GM21528 (cell line): ENCODE results near the gene FAM210B.
"Not testable (repeated sequence)": the region's sequence is repeated elsewhere in the genome, so short reads cannot be mapped to it uniquely, and the experiment has no call there.

Experiments
- ATAC-seq: cut with Tn5 transposase; IDR thresholded peaks from one replicate; pipeline ENCODE4 v1.9.1; 2021; ENCODE audit warnings: mild to moderate bottlenecking, moderate library complexity; ENCODE audit not compliant: unreplicated experiment, low FRiP score

The FAM210B gene

DNA sequence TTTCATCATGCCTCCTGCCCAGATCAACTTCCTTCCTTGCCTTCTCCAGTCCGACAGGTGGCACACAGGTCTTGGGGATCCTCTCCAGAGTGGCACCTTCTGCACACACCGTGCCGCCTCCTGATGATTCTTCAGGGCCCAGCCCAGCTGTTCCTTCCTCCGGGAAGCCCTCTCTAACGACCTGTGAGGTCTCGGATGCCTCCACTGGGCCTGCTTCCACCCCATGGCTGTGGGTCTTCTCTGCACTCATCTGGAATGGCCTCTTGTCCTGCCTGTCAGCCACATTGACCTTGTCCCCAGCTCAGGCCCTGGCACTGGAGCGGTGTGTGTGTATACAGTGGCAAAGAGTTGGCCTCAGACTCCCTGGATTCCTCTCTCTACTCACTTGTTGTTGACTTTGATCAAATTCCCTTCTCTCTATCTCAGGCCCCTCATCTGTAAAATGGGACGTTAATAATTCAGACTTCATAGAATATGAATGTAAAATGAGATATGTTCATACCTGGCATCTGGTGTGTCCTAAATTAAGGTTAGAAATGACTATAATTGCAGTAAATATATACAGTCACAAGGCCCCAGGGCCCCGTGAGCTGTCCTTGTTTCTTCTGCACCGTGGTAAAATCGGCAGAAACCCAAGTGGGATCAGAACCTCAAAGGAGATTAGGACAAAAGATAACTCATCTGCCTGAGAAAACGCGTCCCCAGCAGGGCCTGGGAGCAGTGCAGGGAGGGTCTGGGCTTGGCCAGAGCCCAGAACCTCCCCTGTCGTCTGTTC is 1.5 kb downstream of the FAM210B start:
- no peak for ATAC-seq

GRCh38 chr20:56360908-56361205 is 2.1 kb downstream of the FAM210B start:
- ATAC-seq: no peak

GRCh38 chr20:56361900-56362299 is 3.1 kb downstream of the FAM210B start:
- no peak for ATAC-seq

DNA sequence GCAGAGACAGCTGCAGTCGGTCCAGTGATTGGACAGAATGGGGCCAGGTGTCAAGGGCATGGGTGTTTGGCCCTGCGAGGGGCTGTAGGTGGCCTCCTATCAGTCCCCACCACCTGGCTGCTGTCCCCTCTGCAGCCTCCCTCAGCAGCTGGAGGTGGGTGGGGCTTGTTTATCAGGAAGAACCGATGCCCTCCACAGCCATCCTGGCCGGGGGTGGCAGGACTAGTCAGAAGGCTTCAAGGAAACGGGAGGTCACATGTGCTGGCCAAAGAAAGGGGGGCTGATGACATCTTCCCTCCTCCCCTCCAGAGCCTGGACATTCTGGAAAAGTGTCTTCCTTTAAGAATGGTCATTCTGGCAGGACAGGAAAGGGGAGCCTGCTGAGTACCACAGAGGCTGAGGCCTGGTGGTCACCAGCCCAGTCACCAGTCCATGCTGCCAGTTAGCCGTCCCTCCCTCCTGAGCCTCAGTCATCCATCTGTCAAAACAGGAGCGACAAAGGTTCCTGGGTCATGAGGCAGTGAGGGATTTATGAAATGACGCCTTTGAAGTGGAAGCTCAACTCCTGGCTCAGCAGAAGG is 4.1 kb downstream of the FAM210B start:
- no peak for ATAC-seq

GRCh38 chr20:56363491-56363890 is 4.7 kb downstream of the FAM210B start:
- ATAC-seq: no peak

DNA sequence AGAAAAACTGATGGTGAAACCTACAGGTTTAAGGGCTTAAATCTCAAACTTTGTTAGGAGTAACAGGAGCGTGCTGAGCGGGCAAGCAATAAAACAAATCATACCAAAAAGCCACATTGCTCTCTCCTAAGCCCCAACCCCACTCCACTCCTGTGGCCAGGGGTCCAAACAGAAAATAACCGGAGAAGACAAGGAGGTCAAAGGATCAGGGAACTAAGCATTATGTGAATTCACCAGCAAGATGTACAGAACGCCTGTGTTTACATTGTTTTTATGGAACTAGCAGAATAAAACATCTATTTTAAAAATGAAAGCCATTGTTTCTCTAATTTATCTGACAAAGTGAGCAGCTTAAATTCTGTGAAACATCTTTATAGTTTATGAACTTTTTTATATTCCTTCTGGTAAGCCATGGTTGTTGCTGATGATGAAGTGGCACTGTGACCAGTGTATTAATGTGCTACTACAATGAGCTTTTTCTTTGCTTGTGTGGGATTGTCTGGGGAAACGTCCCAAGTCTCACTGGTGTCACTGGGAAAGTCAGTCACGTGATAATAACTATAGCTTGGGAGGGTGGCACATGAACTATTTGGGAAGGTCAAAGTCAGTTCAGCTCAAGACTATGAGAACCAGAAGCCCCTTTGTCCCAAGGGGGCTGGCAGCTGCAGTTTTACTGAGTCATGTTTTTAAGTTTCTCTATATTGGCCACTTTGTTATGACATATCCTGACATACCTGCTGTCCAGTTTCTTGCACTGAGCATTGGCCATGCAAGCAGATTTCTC is 9.8 kb downstream of the FAM210B start:
- no peak for ATAC-seq

DNA sequence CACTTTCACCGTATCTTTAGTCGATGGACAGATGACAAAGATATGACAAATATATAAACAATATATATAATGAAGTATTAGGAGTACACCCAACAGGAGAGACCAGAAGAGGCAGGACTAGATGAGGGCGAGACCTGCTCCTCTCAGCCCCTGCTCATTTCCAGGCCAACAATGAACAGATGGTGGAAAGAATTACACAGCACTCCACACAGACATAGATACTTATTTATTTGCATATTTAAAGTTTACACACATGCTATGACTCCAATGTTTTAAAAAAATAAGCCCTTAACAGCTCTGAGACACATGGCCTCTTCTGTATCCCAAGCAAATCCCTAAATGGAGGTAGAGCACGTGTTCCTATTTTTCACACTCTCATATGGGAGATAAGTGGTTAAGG is 10.4 kb downstream of the FAM210B start:
- ATAC-seq: no peak

DNA sequence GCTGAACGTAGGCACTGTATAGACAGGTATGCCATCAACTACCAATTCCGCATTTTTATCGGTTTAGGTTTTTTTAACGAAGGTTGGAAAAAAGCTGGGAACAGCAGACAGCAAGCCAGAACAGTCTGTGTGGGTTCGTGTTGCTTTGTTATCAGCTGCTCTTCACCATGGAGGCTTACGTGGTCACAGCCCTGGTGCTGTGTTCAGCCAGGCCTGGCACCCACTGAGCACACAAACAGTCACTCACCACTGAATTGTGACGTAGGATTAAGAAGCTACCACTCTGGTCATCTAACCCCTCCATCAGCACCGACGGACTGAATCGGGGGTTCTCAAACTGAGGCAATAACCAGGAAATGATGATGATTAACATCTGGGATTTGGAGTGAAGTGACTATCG is 13.2 kb downstream of the FAM210B start:
- ATAC-seq: no peak

- no peak for ATAC-seq
Observed at GRCh38 chr20:56372850-56373249, 14.1 kb downstream of the FAM210B start.

DNA sequence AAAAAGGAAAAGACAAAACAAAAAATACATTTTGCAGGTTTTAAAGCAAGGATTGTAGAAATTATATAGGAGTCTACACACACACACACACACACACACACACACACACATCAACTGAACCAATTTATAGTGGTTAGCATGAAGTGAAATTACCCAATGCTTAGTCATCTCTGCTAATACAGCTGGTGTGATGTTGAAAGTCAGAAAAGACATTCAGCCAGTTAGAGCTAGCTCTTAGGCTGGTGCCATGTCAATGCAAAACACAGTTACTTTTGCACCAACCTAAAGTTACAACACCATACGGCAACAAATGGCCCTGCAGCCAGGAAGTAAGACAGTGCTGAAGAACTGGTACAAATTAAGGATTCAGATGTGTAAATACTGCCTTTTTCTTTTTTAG is 15.2 kb downstream of the FAM210B start:
- ATAC-seq: no peak

- ATAC-seq: no peak
Observed at GRCh38 chr20:56376331-56376730, 17.6 kb downstream of the FAM210B start.

DNA sequence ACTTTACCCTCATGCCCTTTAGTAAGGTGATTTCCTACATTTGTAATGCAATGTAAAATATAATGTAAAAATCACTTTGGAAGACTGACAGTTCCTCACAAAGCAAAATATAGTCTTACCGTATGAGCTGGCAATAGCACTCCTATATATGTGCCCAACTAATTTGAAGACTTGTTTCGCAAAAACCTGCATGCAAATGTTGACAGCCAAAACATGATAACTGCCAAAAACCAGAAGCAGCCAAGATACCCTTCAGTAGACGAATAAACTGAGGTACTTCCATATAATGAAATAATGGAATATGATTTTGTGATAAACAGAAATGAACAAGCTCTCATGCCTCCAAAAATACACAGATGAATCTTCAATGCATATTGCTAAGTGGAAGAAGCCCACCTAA is 19.6 kb downstream of the FAM210B start:
- ATAC-seq: no peak

DNA sequence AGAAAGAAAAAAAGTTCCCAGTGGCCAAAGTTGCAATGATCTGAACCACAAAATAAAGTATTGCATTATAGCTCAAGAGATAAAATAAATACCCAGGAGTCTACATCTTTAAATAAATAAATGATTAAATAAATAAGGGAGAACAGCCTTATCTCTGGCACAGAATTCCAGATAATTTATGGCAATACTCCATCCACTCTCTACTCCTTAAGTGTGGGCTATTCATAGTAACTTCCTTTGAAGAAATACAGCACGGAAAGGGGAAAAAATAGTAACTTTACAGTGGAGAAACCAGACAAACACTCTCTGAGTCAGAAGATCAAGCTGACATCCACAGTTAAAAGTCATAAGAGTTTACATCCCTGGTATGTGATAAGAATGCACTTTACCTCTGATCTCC is 21.6 kb downstream of the FAM210B start:
- no peak for ATAC-seq

DNA sequence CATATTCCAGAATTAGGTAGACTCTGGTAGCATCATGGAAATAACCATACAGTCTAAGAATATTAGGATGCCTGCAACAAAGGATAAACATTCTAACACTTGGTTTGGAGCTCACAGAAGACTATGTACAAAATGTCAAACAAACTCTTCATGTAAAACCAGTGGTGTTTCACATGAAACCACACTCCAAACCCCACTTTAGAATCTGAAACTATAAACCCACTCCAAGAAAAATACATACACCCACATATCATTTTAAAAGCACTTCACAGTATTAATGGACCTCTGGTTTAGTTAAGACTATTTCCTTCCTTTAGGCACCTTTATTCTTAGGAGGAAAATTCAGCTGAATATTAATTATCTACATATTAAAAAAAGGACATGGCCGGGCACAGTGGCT is 22.7 kb downstream of the FAM210B start:
- ATAC-seq: no peak

DNA sequence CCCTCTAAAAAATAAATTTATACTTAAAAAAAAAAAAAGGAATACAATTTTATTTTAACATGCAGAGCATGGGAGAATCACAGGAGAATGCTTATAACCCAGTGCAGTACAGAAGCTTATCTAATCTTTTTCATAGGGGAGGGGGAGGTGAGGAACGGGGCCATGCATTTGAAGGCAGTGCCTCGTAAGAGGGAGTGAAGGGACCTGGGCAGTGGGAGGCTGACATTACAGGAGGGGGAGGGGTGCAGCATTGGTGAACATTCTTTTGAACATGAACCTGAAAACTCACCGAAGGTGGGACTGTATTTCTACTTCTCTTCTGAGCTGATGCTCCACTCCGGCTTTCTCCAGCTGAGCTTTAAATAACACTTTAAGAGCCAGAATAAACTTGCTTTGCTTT is 23.9 kb downstream of the FAM210B start:
- ATAC-seq: no peak

GRCh38 chr20:56383334-56383733 is 24.6 kb downstream of the FAM210B start:
- no peak for ATAC-seq

- ATAC-seq: no peak
Observed at GRCh38 chr20:56385130-56385529, 26.4 kb downstream of the FAM210B start.

- ATAC-seq: no peak
Observed at GRCh38 chr20:56386219-56386618, 27.4 kb downstream of the FAM210B start.

- no peak for ATAC-seq
Observed at GRCh38 chr20:56388882-56389281, 30.1 kb downstream of the FAM210B start.

GRCh38 chr20:56389807-56390206 is 31.0 kb downstream of the FAM210B start:
- ATAC-seq: no peak

- not testable (repeated sequence) for ATAC-seq
Observed at GRCh38 chr20:56390396-56390795, 31.6 kb downstream of the FAM210B start.

DNA sequence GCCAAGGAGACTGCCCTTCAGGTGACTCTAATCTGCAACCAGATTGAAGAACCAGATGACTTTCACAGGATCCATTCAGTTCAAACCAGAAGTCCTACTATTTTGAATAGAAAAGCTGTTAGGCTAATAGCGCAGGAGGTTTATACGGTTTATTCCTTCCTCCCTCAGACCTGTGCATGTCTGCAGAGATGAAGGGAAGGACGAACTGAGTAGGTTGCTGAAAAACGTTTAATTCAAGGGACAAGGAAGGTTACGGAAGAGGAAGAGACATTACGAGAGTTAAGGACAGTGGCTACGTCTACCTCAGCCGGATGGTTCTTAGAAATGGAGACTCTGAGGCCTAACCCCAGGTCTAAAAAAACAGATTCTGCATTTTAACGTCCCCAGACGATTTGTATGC is 32.3 kb downstream of the FAM210B start:
- no peak for ATAC-seq
